Endothelial cell of umbilical vein (primary cell): Measurements from ENCODE around the gene UBXN6. TPM values are rescaled to one million over a fixed set of nuclear protein-coding genes. Genes with fewer than 3 reads are reported as not detected.

Experiments used
- BruUV-seq: library from RNA; stranded (reverse); fragments of 400-500 nt; replicated peaks from 2 replicates; lab custom pipeline; 2021; lab: Mats Ljungman, UMichigan
- CTCF ChIA-PET: fragments of 300-600, 350-600 bp; sonication (Branson Sonifier 250); formaldehyde crosslinking; loops from one replicate; lab custom pipeline; 2021; ENCODE audit warnings: antibody characterized with exemption, inconsistent platforms; lab: Charles Lee
- POLR2A ChIA-PET: fragments of 300-600, 350-600 bp; sonication (Branson Sonifier 250); formaldehyde crosslinking; loops from one replicate; lab custom pipeline; 2021; ENCODE audit warnings: antibody characterized with exemption, inconsistent platforms; lab: Charles Lee
- DNase-seq: peaks from one replicate; pipeline ENCODE4 v3.0.0-alpha.2; 2011; ENCODE audit warnings: low read depth, low spot score
- FAIRE-seq: peaks from 2 replicates; lab custom pipeline; 2011; peaks lifted over from hg19 to GRCh38; lab: Jason Lieb, UNC
- H2AFZ ChIP-seq: 2 replicates; pipeline ENCODE4 v1.6.0; 2012; ENCODE audit warnings: low read depth, low read length, control low read depth, inconsistent platforms
- H3K27ac ChIP-seq: 2 replicates; pipeline ENCODE4 v1.5.1; 2011; ENCODE audit warnings: low read depth, mild to moderate bottlenecking, control low read depth, low read length, moderate library complexity; ENCODE audit not compliant: insufficient read depth
- H3K27me3 ChIP-seq, 2 experiments: 2 replicates each; pipeline versions ENCODE4 v1.6.0 to v1.6.1; 2011; ENCODE audit warnings: low read length in 2 of 2, mixed read lengths in 1 of 2; ENCODE audit not compliant: control insufficient read depth in 2 of 2, insufficient read depth in 2 of 2
- H3K36me3 ChIP-seq, 2 experiments: 2 replicates in 1 of 2; 3 replicates in 1 of 2; pipeline ENCODE4 v1.5.1; 2011; ENCODE audit warnings: low read length in 2 of 2, mild to moderate bottlenecking in 1 of 2, moderate library complexity in 1 of 2; ENCODE audit not compliant: control insufficient read depth in 2 of 2, insufficient read depth in 2 of 2; ENCODE audit errors: extremely low read depth in 1 of 2
- H3K4me1 ChIP-seq: 3 replicates; pipeline ENCODE4 v1.5.1; 2011; ENCODE audit warnings: mild to moderate bottlenecking, low read length; ENCODE audit not compliant: control insufficient read depth, insufficient read depth; ENCODE audit errors: extremely low read depth
- H3K4me2 ChIP-seq: 2 replicates; pipeline ENCODE4 v1.6.1; 2011; ENCODE audit warnings: low read length, control low read depth, mixed read lengths; ENCODE audit not compliant: insufficient read depth
- H3K4me3 ChIP-seq, 3 experiments: fragments of 200-600 bp in 1 of 3; sonication (generic), shearing (Covaris generic) in 1 of 3; replicated peaks in 1 of 3; 2 replicates each; pipeline ENCODE4 v1.5.1; 2011 to 2016; ENCODE audit warnings: control low read depth in 3 of 3, low read length in 3 of 3, mild to moderate bottlenecking in 2 of 3, inconsistent platforms in 1 of 3, low read depth in 1 of 3, moderate library complexity in 1 of 3; ENCODE audit not compliant: insufficient read depth in 1 of 3
- H3K79me2 ChIP-seq: 2 replicates; pipeline ENCODE4 v1.6.0; 2012; ENCODE audit warnings: low read length, inconsistent platforms; ENCODE audit not compliant: control insufficient read depth, insufficient read depth
- H3K9ac ChIP-seq: replicated peaks from 2 replicates; pipeline ENCODE3; 2011; ENCODE audit warnings: low read length, control low read depth; ENCODE audit not compliant: insufficient read depth; ENCODE audit errors: extremely low read depth
- H3K9me1 ChIP-seq: replicated peaks from 3 replicates; pipeline ENCODE4 v1.6.0; 2011; ENCODE audit warnings: mild to moderate bottlenecking, low read length; ENCODE audit not compliant: control insufficient read depth, insufficient read depth; ENCODE audit errors: extremely low read depth
- H3K9me3 ChIP-seq: replicated peaks from 2 replicates; pipeline ENCODE4 v1.5.1; 2012; ENCODE audit warnings: low read length, inconsistent platforms; ENCODE audit not compliant: control insufficient read depth, insufficient read depth
- H4K20me1 ChIP-seq: replicated peaks from 2 replicates; pipeline ENCODE3; 2011; ENCODE audit warnings: mild to moderate bottlenecking, low read length; ENCODE audit not compliant: control insufficient read depth, insufficient read depth; ENCODE audit errors: extremely low read depth
- CTCF ChIP-seq, 2 donors: IDR thresholded peaks; 1 replicate in 1 of 2; 2 replicates in 1 of 2; pipeline ENCODE4 v1.5.1; 2011; ENCODE audit warnings: low read length in 2 of 2, mild to moderate bottlenecking in 2 of 2, moderate library complexity in 2 of 2, control low read depth in 1 of 2, inconsistent platforms in 1 of 2, low read depth in 1 of 2; ENCODE audit not compliant: insufficient read depth in 1 of 2; ENCODE audit errors: extremely low read depth in 1 of 2
- EZH2 ChIP-seq: IDR thresholded peaks from 2 replicates; pipeline ENCODE4 v1.6.1; 2012; ENCODE audit warnings: borderline replicate concordance, low read depth, mild to moderate bottlenecking, moderate library complexity, low read length, inconsistent platforms; ENCODE audit not compliant: severe bottlenecking
- FOS ChIP-seq: IDR thresholded peaks from 2 replicates; pipeline ENCODE4 v1.6.1; 2011; ENCODE audit warnings: mild to moderate bottlenecking, low read length, moderate library complexity, borderline replicate concordance; ENCODE audit not compliant: insufficient read depth
- GATA2 ChIP-seq: IDR thresholded peaks from 2 replicates; pipeline ENCODE4 v1.7.0; 2011; ENCODE audit warnings: low read depth, mild to moderate bottlenecking, moderate library complexity, mixed read lengths, low read length; ENCODE audit not compliant: insufficient read length, insufficient read depth
- JUN ChIP-seq: IDR thresholded peaks from 2 replicates; pipeline ENCODE4 v1.6.1; 2011; ENCODE audit warnings: borderline replicate concordance, low read depth; ENCODE audit not compliant: insufficient read length, insufficient read depth
- MAX ChIP-seq: IDR thresholded peaks from 2 replicates; pipeline ENCODE4 v1.6.1; 2011; ENCODE audit not compliant: insufficient read depth, insufficient read length
- MYC ChIP-seq: IDR thresholded peaks from one replicate; pipeline ENCODE4 v1.6.1; 2011; ENCODE audit warnings: mild to moderate bottlenecking, low read depth, low read length
- POLR2A ChIP-seq: IDR thresholded peaks from 2 replicates; pipeline ENCODE4 v1.6.1; 2012; ENCODE audit warnings: low read depth, mild to moderate bottlenecking, control low read depth, low read length
- POLR2AphosphoS5 ChIP-seq: IDR thresholded peaks from 2 replicates; pipeline ENCODE4 v1.6.1; 2012; ENCODE audit warnings: low read depth, mild to moderate bottlenecking, control low read depth, low read length, moderate library complexity; ENCODE audit not compliant: insufficient read depth
- dilution Hi-C: fragments of 300-500 bp; cut with MboI; formaldehyde crosslinking; loops from one replicate; pipeline ENCODE4 v1.15.0; 2019; ENCODE audit warnings: low sequenced_read_pairs; ENCODE audit not compliant: extremely low pct_ligation_motif_present
- intact Hi-C: fragments of 100-400 bp; cut with micrococcal nuclease; formaldehyde crosslinking; loops from one replicate; pipeline ENCODE4 v1.10.0; 2022
- polyA plus RNA-seq, 4 experiments: library from polyadenylated mRNA; depleted of rRNA in 3 of 4; stranded (reverse) in 3 of 4; unstranded in 1 of 4; fragments of >200 nt; gene quantifications; 2 replicates each; pipeline versions ENCODE4 v1.2.1 to v1.2.3, GENCODE V29; 2011 to 2012; ENCODE audit warnings: missing spikeins in 1 of 4
- total RNA-seq: library from RNA; stranded (reverse); gene quantifications from 2 replicates; pipeline ENCODE4 v1.2.3, GENCODE V29; 2021

Gene UBXN6
- total and polyA plus RNA-seq, 2 donors (not counting 3 experiments of a cell fraction or from before 2014, with no cell fraction given): 78.5 to 93.7 TPM

GRCh38 chr19:4444765-4445741 lies 12.5 kb downstream of the UBXN6 start:
- BruUV-seq: TSS peak; percentile 48
- Histone ChIP-seq H3K4me1 (no peaks in the 10 kb centered on the region), H3K4me2 (no peak overlapping the region), H3K9me1 (no peaks in the 10 kb centered on the region), H3K27ac (no peak overlapping the region), H2AFZ (no peak overlapping the region), H3K79me2 (no peaks in the 10 kb centered on the region), H3K9ac (no peak overlapping the region), H3K27me3 (no peaks in the 10 kb centered on the region), H3K9me3 (no peaks in the 10 kb centered on the region), H3K4me3 (no peak overlapping the region), H4K20me1 (no peaks in the 10 kb centered on the region), H3K36me3 (peaks cover 10 to 47% of the 10 kb centered on the region in 2 experiments)
- intact Hi-C loops: no loop called here
- DNase-seq (no peak), FAIRE-seq (no peak)
- TF ChIP-seq JUN: no peak
- TF ChIP-seq EZH2: no peak
- TF ChIP-seq CTCF (IDR thresholded peaks at IDR 0.05; ENCODE audit: extremely low read depth in 1 of 2, insufficient read depth in 1 of 2, low read depth in 1 of 2, low read length in 2 of 2): no peak
- no peak for TF ChIP-seq MYC
- no peak for TF ChIP-seq FOS
- no peak for TF ChIP-seq MAX
- TF ChIP-seq POLR2A: no peak
- TF ChIP-seq POLR2AphosphoS5: no peak
- no peak for TF ChIP-seq GATA2
- ChIA-PET CTCF (interaction anchor here (2.1 kb wide), 1 partner anchor 12 kb away, joined by 5 read pairs; no protein-coding TSS in a partner anchor), POLR2A (no interaction called here)
- dilution Hi-C loops: no loop called here
